HepG2 (cell line): Measurements from ENCODE around the gene METAP1. TPM values are rescaled to one million over a fixed set of nuclear protein-coding genes. Genes with fewer than 3 reads are reported as not detected.

Source experiments
- ARID2 ChIP-seq: sonication (generic); formaldehyde crosslinking; IDR thresholded peaks from 2 replicates; pipeline ENCODE4 v1.8.1; 2022; ENCODE audit warnings: mild to moderate bottlenecking, missing genetic modification reagents, borderline replicate concordance
- DPF2 ChIP-seq: sonication (generic); formaldehyde crosslinking; IDR thresholded peaks from 2 replicates; pipeline ENCODE4 v1.4.0; 2020; ENCODE audit warnings: mild to moderate bottlenecking, low read depth, missing genetic modification reagents, borderline replicate concordance
- FOXM1 ChIP-seq: sonication (generic); formaldehyde crosslinking; IDR thresholded peaks from 2 replicates; pipeline ENCODE4 v1.5.0; 2020; ENCODE audit warnings: missing genetic modification reagents
- GATAD1 ChIP-seq: IDR thresholded peaks from 2 replicates; pipeline ENCODE4 v1.6.1; 2016; ENCODE audit warnings: missing genetic modification reagents, missing compliant biosample characterization
- GATAD2A ChIP-seq: IDR thresholded peaks from 2 replicates; pipeline ENCODE4 v1.6.1; 2016
- GZF1 ChIP-seq: sonication (generic); formaldehyde crosslinking; IDR thresholded peaks from 2 replicates; pipeline ENCODE4 v1.5.1; 2020; ENCODE audit warnings: mild to moderate bottlenecking, missing genetic modification reagents
- HMGA1 ChIP-seq: sonication (generic); formaldehyde crosslinking; conservative IDR thresholded peaks from 2 replicates; pipeline ENCODE4 v1.4.0; 2020; ENCODE audit warnings: missing genetic modification reagents
- HNF4G ChIP-seq, 2 experiments: sonication (generic) in 1 of 2; formaldehyde crosslinking in 1 of 2; IDR thresholded peaks; 2 replicates each; pipeline versions ENCODE4 v1.4.0 to v1.6.1; 2011 to 2020; ENCODE audit warnings: borderline replicate concordance in 2 of 2, low read depth in 2 of 2, mild to moderate bottlenecking in 2 of 2, low read length in 1 of 2, missing genetic modification reagents in 1 of 2, moderate library complexity in 1 of 2
- MED1 ChIP-seq: sonication (generic); formaldehyde crosslinking; IDR thresholded peaks from 2 replicates; pipeline ENCODE4 v1.4.0; 2020; ENCODE audit warnings: missing genetic modification reagents
- NAIF1 ChIP-seq: sonication (generic); formaldehyde crosslinking; IDR thresholded peaks from 2 replicates; pipeline ENCODE4 v1.5.0; 2020; ENCODE audit warnings: mild to moderate bottlenecking, missing genetic modification reagents, borderline replicate concordance
- ZFAT ChIP-seq: sonication (generic); formaldehyde crosslinking; conservative IDR thresholded peaks from 2 replicates; pipeline ENCODE4 v1.8.1; 2023; ENCODE audit warnings: missing genetic modification reagents, inconsistent platforms
- ZNF207 ChIP-seq: fragments of 450-650 bp; IDR thresholded peaks from 2 replicates; pipeline ENCODE4 v1.6.1; 2016; ENCODE audit warnings: antibody characterized with exemption, borderline replicate concordance
- ZNF616 ChIP-seq: sonication (generic); formaldehyde crosslinking; IDR thresholded peaks from 2 replicates; pipeline ENCODE4 v1.5.0; 2020; ENCODE audit warnings: low read depth, mild to moderate bottlenecking, missing genetic modification reagents
- polyA plus RNA-seq, 8 experiments: library from polyadenylated mRNA; depleted of rRNA in 3 of 8; stranded (reverse) in 7 of 8; unstranded in 1 of 8; fragments of >200 nt; fragmentation: Illumina TruSeq in 4 of 8; extraction: Trizol in 4 of 8; gene quantifications; 2 replicates each; pipeline versions ENCODE4 v1.2.1 to v1.2.3, GENCODE V29; 2011 to 2016; ENCODE audit warnings: low read depth in 4 of 8, missing spikeins in 1 of 8, mixed read lengths in 1 of 8; ENCODE audit not compliant: insufficient read depth in 1 of 8
- total RNA-seq, 5 experiments: library from RNA; depleted of rRNA; stranded (reverse); fragments of >200 nt; fragmentation: Illumina TruSeq; extraction: Trizol; gene quantifications; 2 replicates each; pipeline ENCODE4 v1.2.3, GENCODE V29; 2016; ENCODE audit warnings: low read depth in 1 of 5
- TF ChIP-seq, protein P1 (sequence below): sonication (generic); formaldehyde crosslinking; IDR thresholded peaks from 2 replicates; pipeline ENCODE4 v1.5.1; 2020; ENCODE audit warnings: missing genetic modification reagents, mild to moderate bottlenecking, borderline replicate concordance
- TF ChIP-seq, protein P2 (sequence below): sonication (generic); formaldehyde crosslinking; IDR thresholded peaks from 2 replicates; pipeline ENCODE4 v1.4.0; 2020; ENCODE audit warnings: missing genetic modification reagents, mild to moderate bottlenecking, borderline replicate concordance
- TF ChIP-seq, protein P3 (sequence below): sonication (generic); formaldehyde crosslinking; IDR thresholded peaks from 2 replicates; pipeline ENCODE4 v1.8.0; 2023; ENCODE audit warnings: mild to moderate bottlenecking, missing genetic modification reagents
- TF ChIP-seq, protein P4 (sequence below): sonication (generic); formaldehyde crosslinking; IDR thresholded peaks from 2 replicates; pipeline ENCODE4 v1.4.0; 2020; ENCODE audit warnings: missing genetic modification reagents

METAP1 gene
- total and polyA plus RNA-seq, 2 of the 13 experiments (the other 11 are each of a cell fraction or from before 2014, with no cell fraction given): 44.9 to 53.5 TPM

DNA sequence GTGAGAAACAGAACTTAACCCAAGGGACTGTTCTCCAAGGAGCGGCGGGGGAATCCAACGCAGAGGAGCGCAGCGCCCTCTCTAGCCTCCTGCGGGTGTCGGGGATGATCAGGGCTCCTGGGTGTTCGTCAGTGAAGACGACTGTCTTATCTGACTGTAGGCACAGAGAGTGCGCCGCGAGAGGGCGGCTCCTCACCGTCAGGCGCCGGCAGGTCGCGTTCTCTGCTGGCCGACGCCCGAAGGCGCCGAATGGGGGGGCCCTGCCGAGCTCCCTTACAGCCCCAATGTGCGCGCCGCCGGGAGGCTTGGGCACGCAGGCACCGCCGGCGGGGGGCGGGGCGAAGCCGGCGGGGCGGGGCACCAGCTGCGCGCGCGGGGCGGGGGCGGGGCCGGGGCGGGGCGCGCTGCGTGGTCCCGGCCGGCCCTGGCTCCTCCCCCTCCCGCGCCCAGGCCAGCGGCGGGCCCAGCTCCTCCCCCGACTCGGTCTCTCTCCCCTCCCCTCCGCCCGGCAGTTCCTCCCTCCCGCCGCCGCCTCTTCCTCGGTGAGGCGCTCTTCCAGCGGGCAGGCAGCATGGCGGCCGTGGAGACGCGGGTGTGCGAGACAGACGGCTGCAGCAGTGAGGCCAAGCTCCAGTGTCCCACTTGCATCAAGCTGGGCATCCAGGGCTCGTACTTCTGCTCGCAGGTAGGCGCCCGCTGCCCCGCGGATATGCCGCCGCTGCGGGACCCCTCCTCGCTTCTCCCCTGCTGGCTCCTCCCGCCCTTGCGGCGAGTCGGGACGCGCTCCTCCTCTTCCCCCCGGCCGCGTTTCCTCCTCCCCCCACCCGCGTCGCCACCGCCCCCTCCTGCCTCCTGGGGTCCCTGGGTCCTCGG lies at the start of gene METAP1 (continued):
- TF ChIP-seq HMGA1 (CRISPR knock-in tag): no peak
- peak; percentile 23; the same call in 1 of the 2 replicates for TF ChIP-seq MED1
- no peak for TF ChIP-seq FOXM1 (CRISPR knock-in tag)
- no peak for TF ChIP-seq ARID2 (CRISPR knock-in tag)
- no peak for TF ChIP-seq ZNF207
- TF ChIP-seq, protein P1, sequence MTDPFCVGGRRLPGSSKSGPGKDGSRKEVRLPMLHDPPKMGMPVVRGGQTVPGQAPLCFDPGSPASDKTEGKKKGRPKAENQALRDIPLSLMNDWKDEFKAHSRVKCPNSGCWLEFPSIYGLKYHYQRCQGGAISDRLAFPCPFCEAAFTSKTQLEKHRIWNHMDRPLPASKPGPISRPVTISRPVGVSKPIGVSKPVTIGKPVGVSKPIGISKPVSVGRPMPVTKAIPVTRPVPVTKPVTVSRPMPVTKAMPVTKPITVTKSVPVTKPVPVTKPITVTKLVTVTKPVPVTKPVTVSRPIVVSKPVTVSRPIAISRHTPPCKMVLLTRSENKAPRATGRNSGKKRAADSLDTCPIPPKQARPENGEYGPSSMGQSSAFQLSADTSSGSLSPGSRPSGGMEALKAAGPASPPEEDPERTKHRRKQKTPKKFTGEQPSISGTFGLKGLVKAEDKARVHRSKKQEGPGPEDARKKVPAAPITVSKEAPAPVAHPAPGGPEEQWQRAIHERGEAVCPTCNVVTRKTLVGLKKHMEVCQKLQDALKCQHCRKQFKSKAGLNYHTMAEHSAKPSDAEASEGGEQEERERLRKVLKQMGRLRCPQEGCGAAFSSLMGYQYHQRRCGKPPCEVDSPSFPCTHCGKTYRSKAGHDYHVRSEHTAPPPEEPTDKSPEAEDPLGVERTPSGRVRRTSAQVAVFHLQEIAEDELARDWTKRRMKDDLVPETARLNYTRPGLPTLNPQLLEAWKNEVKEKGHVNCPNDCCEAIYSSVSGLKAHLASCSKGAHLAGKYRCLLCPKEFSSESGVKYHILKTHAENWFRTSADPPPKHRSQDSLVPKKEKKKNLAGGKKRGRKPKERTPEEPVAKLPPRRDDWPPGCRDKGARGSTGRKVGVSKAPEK: no peak
- TF ChIP-seq ZNF616 (CRISPR knock-in tag): no peak
- peak; percentile 64 for TF ChIP-seq GATAD2A (CRISPR knock-in tag)
- no peak for TF ChIP-seq NAIF1 (CRISPR knock-in tag)
- TF ChIP-seq, protein P2, sequence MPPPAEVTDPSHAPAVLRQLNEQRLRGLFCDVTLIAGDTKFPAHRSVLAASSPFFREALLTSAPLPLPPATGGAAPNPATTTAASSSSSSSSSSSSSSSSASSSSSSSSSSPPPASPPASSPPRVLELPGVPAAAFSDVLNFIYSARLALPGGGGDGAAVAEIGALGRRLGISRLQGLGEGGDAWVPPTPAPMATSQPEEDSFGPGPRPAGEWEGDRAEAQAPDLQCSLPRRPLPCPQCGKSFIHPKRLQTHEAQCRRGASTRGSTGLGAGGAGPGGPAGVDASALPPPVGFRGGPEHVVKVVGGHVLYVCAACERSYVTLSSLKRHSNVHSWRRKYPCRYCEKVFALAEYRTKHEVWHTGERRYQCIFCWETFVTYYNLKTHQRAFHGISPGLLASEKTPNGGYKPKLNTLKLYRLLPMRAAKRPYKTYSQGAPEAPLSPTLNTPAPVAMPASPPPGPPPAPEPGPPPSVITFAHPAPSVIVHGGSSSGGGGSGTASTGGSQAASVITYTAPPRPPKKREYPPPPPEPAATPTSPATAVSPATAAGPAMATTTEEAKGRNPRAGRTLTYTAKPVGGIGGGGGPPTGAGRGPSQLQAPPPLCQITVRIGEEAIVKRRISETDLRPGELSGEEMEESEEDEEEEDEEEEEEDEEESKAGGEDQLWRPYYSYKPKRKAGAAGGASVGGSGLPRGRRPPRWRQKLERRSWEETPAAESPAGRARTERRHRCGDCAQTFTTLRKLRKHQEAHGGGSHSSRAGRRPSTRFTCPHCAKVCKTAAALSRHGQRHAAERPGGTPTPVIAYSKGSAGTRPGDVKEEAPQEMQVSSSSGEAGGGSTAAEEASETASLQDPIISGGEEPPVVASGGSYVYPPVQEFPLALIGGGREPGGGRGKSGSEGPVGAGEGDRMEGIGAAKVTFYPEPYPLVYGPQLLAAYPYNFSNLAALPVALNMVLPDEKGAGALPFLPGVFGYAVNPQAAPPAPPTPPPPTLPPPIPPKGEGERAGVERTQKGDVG: peak; percentile 47; the same call in 1 of the 2 replicates
- TF ChIP-seq GZF1 (CRISPR knock-in tag): 0 out of 2 replicates have a peak, but pooled peaks have one; percentile 59
- TF ChIP-seq DPF2 (CRISPR knock-in tag): no peak
- TF ChIP-seq, protein P3, sequence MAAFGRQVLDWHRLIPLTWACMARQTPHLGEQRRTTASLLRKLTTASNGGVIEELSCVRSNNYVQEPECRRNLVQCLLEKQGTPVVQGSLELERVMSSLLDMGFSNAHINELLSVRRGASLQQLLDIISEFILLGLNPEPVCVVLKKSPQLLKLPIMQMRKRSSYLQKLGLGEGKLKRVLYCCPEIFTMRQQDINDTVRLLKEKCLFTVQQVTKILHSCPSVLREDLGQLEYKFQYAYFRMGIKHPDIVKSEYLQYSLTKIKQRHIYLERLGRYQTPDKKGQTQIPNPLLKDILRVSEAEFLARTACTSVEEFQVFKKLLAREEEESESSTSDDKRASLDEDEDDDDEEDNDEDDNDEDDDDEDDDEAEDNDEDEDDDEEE (CRISPR knock-in tag): no peak
- TF ChIP-seq HNF4G (IDR thresholded peaks at IDR 0.05; ENCODE audit: borderline replicate concordance, low read depth, low read length): no peak
- TF ChIP-seq HNF4G (CRISPR knock-in tag; IDR thresholded peaks at IDR 0.05; ENCODE audit: borderline replicate concordance, low read depth): no peak
- TF ChIP-seq GATAD1 (CRISPR knock-in tag): no peak
- TF ChIP-seq, protein P4, sequence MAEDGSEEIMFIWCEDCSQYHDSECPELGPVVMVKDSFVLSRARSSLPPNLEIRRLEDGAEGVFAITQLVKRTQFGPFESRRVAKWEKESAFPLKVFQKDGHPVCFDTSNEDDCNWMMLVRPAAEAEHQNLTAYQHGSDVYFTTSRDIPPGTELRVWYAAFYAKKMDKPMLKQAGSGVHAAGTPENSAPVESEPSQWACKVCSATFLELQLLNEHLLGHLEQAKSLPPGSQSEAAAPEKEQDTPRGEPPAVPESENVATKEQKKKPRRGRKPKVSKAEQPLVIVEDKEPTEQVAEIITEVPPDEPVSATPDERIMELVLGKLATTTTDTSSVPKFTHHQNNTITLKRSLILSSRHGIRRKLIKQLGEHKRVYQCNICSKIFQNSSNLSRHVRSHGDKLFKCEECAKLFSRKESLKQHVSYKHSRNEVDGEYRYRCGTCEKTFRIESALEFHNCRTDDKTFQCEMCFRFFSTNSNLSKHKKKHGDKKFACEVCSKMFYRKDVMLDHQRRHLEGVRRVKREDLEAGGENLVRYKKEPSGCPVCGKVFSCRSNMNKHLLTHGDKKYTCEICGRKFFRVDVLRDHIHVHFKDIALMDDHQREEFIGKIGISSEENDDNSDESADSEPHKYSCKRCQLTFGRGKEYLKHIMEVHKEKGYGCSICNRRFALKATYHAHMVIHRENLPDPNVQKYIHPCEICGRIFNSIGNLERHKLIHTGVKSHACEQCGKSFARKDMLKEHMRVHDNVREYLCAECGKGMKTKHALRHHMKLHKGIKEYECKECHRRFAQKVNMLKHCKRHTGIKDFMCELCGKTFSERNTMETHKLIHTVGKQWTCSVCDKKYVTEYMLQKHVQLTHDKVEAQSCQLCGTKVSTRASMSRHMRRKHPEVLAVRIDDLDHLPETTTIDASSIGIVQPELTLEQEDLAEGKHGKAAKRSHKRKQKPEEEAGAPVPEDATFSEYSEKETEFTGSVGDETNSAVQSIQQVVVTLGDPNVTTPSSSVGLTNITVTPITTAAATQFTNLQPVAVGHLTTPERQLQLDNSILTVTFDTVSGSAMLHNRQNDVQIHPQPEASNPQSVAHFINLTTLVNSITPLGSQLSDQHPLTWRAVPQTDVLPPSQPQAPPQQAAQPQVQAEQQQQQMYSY (CRISPR knock-in tag): no peak
- TF ChIP-seq ZFAT (CRISPR knock-in tag): no peak
